ENCODE measurements around the gene TP53TG3C.
"Not testable (repeated sequence)": the region's sequence is repeated elsewhere in the genome, so short reads cannot be mapped to it uniquely, and the experiment has no call there.

DNA sequence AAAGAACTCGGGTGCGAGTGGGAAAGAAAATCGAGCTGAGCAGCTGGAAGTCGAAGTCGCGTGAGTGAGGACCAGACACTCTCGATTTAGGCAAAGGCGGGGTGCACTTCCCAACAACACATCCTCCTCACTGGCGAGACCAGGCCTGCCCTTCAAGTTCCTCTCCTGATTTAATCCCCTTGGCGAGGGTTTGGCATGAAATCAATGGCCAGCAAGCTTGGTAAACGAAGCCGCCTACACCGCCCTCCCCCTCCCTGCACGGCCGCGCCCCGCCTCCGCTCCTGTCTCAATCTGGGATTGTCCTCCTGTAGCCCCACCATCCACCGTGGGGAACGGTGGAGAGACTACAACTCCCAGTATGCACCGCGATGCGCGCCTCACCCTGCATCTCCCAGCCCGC lies at the start of gene TP53TG3C:
- TF ChIP-seq, protein P1, sequence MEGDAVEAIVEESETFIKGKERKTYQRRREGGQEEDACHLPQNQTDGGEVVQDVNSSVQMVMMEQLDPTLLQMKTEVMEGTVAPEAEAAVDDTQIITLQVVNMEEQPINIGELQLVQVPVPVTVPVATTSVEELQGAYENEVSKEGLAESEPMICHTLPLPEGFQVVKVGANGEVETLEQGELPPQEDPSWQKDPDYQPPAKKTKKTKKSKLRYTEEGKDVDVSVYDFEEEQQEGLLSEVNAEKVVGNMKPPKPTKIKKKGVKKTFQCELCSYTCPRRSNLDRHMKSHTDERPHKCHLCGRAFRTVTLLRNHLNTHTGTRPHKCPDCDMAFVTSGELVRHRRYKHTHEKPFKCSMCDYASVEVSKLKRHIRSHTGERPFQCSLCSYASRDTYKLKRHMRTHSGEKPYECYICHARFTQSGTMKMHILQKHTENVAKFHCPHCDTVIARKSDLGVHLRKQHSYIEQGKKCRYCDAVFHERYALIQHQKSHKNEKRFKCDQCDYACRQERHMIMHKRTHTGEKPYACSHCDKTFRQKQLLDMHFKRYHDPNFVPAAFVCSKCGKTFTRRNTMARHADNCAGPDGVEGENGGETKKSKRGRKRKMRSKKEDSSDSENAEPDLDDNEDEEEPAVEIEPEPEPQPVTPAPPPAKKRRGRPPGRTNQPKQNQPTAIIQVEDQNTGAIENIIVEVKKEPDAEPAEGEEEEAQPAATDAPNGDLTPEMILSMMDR (conservative IDR thresholded peaks at IDR 0.05) = not testable (repeated sequence)
- TF ChIP-seq EZH2 (IDR thresholded peaks at IDR 0.05; ENCODE audit: low read depth) = not testable (repeated sequence)

Measured in PC-9 (cell line).